Measurements from ENCODE around the gene ANKRD12.

- TF ChIP-seq, protein P1, sequence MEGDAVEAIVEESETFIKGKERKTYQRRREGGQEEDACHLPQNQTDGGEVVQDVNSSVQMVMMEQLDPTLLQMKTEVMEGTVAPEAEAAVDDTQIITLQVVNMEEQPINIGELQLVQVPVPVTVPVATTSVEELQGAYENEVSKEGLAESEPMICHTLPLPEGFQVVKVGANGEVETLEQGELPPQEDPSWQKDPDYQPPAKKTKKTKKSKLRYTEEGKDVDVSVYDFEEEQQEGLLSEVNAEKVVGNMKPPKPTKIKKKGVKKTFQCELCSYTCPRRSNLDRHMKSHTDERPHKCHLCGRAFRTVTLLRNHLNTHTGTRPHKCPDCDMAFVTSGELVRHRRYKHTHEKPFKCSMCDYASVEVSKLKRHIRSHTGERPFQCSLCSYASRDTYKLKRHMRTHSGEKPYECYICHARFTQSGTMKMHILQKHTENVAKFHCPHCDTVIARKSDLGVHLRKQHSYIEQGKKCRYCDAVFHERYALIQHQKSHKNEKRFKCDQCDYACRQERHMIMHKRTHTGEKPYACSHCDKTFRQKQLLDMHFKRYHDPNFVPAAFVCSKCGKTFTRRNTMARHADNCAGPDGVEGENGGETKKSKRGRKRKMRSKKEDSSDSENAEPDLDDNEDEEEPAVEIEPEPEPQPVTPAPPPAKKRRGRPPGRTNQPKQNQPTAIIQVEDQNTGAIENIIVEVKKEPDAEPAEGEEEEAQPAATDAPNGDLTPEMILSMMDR (IDR thresholded peaks at IDR 0.05): no peak
- TF ChIP-seq TEAD1 (CRISPR knock-in tag; IDR thresholded peaks at IDR 0.05) (no peak), CBFB (CRISPR knock-in tag; IDR thresholded peaks at IDR 0.05; ENCODE audit: low read depth) (no peak), ATF3 (CRISPR knock-in tag; conservative IDR thresholded peaks at IDR 0.05) (no peak), TEAD4 (CRISPR knock-in tag; IDR thresholded peaks at IDR 0.05) (no peak), PRRX2 (CRISPR knock-in tag; IDR thresholded peaks at IDR 0.05) (no peak), ETV6 (CRISPR knock-in tag; IDR thresholded peaks at IDR 0.05) (no peak), RELA (CRISPR knock-in tag; IDR thresholded peaks at IDR 0.05; ENCODE audit: borderline replicate concordance) (no peak), FOXK1 (CRISPR knock-in tag; IDR thresholded peaks at IDR 0.05) (no peak), TP53 (CRISPR knock-in tag; IDR thresholded peaks at IDR 0.05) (no peak)
- TF ChIP-seq, protein P2, sequence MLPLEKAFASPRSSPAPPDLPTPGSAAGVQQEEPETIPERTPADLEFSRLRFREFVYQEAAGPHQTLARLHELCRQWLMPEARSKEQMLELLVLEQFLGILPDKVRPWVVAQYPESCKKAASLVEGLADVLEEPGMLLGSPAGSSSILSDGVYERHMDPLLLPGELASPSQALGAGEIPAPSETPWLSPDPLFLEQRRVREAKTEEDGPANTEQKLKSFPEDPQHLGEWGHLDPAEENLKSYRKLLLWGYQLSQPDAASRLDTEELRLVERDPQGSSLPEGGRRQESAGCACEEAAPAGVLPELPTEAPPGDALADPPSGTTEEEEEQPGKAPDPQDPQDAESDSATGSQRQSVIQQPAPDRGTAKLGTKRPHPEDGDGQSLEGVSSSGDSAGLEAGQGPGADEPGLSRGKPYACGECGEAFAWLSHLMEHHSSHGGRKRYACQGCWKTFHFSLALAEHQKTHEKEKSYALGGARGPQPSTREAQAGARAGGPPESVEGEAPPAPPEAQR (CRISPR knock-in tag; IDR thresholded peaks at IDR 0.05): no peak
- TF ChIP-seq, protein P3, sequence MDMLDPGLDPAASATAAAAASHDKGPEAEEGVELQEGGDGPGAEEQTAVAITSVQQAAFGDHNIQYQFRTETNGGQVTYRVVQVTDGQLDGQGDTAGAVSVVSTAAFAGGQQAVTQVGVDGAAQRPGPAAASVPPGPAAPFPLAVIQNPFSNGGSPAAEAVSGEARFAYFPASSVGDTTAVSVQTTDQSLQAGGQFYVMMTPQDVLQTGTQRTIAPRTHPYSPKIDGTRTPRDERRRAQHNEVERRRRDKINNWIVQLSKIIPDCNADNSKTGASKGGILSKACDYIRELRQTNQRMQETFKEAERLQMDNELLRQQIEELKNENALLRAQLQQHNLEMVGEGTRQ (CRISPR knock-in tag; IDR thresholded peaks at IDR 0.05): no peak
- TF ChIP-seq, protein P4, sequence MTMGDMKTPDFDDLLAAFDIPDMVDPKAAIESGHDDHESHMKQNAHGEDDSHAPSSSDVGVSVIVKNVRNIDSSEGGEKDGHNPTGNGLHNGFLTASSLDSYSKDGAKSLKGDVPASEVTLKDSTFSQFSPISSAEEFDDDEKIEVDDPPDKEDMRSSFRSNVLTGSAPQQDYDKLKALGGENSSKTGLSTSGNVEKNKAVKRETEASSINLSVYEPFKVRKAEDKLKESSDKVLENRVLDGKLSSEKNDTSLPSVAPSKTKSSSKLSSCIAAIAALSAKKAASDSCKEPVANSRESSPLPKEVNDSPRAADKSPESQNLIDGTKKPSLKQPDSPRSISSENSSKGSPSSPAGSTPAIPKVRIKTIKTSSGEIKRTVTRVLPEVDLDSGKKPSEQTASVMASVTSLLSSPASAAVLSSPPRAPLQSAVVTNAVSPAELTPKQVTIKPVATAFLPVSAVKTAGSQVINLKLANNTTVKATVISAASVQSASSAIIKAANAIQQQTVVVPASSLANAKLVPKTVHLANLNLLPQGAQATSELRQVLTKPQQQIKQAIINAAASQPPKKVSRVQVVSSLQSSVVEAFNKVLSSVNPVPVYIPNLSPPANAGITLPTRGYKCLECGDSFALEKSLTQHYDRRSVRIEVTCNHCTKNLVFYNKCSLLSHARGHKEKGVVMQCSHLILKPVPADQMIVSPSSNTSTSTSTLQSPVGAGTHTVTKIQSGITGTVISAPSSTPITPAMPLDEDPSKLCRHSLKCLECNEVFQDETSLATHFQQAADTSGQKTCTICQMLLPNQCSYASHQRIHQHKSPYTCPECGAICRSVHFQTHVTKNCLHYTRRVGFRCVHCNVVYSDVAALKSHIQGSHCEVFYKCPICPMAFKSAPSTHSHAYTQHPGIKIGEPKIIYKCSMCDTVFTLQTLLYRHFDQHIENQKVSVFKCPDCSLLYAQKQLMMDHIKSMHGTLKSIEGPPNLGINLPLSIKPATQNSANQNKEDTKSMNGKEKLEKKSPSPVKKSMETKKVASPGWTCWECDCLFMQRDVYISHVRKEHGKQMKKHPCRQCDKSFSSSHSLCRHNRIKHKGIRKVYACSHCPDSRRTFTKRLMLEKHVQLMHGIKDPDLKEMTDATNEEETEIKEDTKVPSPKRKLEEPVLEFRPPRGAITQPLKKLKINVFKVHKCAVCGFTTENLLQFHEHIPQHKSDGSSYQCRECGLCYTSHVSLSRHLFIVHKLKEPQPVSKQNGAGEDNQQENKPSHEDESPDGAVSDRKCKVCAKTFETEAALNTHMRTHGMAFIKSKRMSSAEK (CRISPR knock-in tag; IDR thresholded peaks at IDR 0.05; ENCODE audit: borderline replicate concordance): no peak
Observed at GRCh38 chr18:9184998-9185613, 48.5 kb downstream of the ANKRD12 start.
